HL-60 (cell line): ENCODE data around the gene MCOLN1.

Experiments used
- DNase-seq, 2 experiments: peaks; one replicate each; pipeline ENCODE4 v3.0.0-alpha.2; 2010 to 2020; ENCODE audit warnings: low read depth in 1 of 2, low spot score in 1 of 2
- H3K27ac ChIP-seq: fragments of 250-450 bp; sonication (Bioruptor Pico); replicated peaks from 2 replicates; pipeline ENCODE4 v1.5.1; 2020; ENCODE audit warnings: mild to moderate bottlenecking, moderate library complexity
- H3K27me3 ChIP-seq: fragments of 250-450 bp; sonication (Bioruptor Pico); 2 replicates; pipeline ENCODE4 v1.5.1; 2021; ENCODE audit warnings: mild to moderate bottlenecking, moderate library complexity; ENCODE audit not compliant: insufficient read depth, poor library complexity, severe bottlenecking
- H3K4me3 ChIP-seq: replicated peaks from 2 replicates; pipeline ENCODE4 v1.5.1; 2011; ENCODE audit warnings: mild to moderate bottlenecking, control low read depth, low read length; ENCODE audit not compliant: insufficient read depth
- GABPA ChIP-seq: IDR thresholded peaks from 2 replicates; pipeline ENCODE4 v1.6.1; 2012; ENCODE audit warnings: low read depth
- POLR2AphosphoS5 ChIP-seq: IDR thresholded peaks from 2 replicates; pipeline ENCODE4 v1.6.1; 2012; ENCODE audit warnings: low read depth
- REST ChIP-seq: IDR thresholded peaks from 2 replicates; pipeline ENCODE4 v1.6.1; 2012; ENCODE audit warnings: low read depth; ENCODE audit not compliant: insufficient replicate concordance
- SPI1 ChIP-seq: IDR thresholded peaks from 2 replicates; pipeline ENCODE4 v1.6.1; 2012; ENCODE audit warnings: low read depth, mild to moderate bottlenecking, borderline replicate concordance
- TF ChIP-seq, protein P1 (sequence below): IDR thresholded peaks from one replicate; pipeline ENCODE4 v1.5.1; 2011; ENCODE audit warnings: low read length, control low read depth, inconsistent platforms; ENCODE audit not compliant: insufficient read depth

MCOLN1 gene

GRCh38 chr19:7579182-7579581 lies 56.8 kb downstream of the MCOLN1 start:
- Histone ChIP-seq H3K27ac (no peak overlapping the region), H3K4me3 (no peak overlapping the region), H3K27me3 (no peaks in the 10 kb centered on the region)
- no peak for TF ChIP-seq POLR2AphosphoS5
- TF ChIP-seq, protein P1, sequence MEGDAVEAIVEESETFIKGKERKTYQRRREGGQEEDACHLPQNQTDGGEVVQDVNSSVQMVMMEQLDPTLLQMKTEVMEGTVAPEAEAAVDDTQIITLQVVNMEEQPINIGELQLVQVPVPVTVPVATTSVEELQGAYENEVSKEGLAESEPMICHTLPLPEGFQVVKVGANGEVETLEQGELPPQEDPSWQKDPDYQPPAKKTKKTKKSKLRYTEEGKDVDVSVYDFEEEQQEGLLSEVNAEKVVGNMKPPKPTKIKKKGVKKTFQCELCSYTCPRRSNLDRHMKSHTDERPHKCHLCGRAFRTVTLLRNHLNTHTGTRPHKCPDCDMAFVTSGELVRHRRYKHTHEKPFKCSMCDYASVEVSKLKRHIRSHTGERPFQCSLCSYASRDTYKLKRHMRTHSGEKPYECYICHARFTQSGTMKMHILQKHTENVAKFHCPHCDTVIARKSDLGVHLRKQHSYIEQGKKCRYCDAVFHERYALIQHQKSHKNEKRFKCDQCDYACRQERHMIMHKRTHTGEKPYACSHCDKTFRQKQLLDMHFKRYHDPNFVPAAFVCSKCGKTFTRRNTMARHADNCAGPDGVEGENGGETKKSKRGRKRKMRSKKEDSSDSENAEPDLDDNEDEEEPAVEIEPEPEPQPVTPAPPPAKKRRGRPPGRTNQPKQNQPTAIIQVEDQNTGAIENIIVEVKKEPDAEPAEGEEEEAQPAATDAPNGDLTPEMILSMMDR = no peak
- TF ChIP-seq REST = no peak
- TF ChIP-seq GABPA = no peak
- TF ChIP-seq SPI1 = no peak
- no peak for DNase-seq

GRCh38 chr19:7582446-7582845 lies 60.0 kb downstream of the MCOLN1 start:
- Histone ChIP-seq H3K27ac (no peak overlapping the region), H3K27me3 (no peaks in the 10 kb centered on the region), H3K4me3 (no peak overlapping the region)
- no peak for DNase-seq
- TF ChIP-seq REST (no peak), SPI1 (no peak), GABPA (no peak), POLR2AphosphoS5 (no peak)
- TF ChIP-seq, protein P1 = no peak
